22Rv1 (cell line): Measurements from ENCODE around the gene GSC.
"Not testable (repeated sequence)": the region's sequence is repeated elsewhere in the genome, so short reads cannot be mapped to it uniquely, and the experiment has no call there.

Source experiments
- H3K27ac ChIP-seq: fragments of 450-650 bp; 2 replicates; pipeline ENCODE4 v1.5.1; 2017
- ZFX ChIP-seq: fragments of 450-650 bp; IDR thresholded peaks from 2 replicates; pipeline ENCODE4 v1.6.1; 2017; ENCODE audit warnings: antibody characterized with exemption, borderline replicate concordance
- TF ChIP-seq, protein P1 (sequence below): fragments of 450-650 bp; IDR thresholded peaks from 2 replicates; pipeline ENCODE4 v1.5.1; 2017; ENCODE audit warnings: mild to moderate bottlenecking

GSC gene

DNA sequence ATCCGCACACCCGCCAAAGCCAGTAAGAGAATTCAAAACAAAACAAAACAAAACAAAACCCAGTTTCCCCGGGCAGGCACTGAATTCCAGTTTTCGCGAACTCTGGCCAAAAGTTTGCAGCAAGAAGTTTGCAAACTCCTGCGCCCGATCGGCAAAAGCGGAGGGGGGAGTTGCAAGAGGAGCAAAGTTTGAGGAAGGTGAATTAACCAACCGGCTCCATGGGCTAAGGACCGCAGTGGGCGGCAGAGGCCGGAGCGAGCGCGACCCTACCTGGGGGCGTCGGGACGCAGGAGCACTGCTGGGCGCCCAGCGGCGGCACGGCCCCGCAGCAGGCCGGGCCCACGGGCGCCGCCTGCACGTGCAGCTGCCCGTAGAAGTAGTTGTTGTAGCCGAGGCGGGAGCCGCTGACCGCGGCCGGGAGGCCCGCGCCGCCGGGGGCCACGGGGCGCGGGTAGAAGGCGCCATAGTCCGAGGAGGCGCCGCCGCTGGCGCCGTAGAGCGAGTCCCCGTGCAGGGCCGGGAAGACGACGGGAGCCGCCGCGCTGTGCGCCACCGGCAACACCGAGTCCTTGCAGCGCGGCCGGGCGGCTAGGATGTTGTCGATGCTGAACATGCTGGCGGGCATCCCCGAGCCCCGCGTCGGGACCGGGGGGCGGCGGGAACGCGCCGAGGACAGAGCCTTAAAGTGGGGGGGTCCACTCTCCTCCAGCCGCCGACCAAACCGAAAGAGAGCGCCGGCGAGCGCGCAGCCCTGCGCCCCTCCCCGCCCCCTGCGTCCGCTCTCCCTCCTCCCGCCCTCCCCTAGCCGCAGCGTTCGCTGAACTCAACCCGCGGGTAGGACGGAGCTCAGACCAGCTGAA is at the start of gene GSC:
TSS of gene GSC (minus strand) at position 723 of the 860 bp plus-strand sequence. CDS start at position 625, 98 bp downstream.
- no peak within 1 kb of the TSS for H3K27ac ChIP-seq

DNA sequence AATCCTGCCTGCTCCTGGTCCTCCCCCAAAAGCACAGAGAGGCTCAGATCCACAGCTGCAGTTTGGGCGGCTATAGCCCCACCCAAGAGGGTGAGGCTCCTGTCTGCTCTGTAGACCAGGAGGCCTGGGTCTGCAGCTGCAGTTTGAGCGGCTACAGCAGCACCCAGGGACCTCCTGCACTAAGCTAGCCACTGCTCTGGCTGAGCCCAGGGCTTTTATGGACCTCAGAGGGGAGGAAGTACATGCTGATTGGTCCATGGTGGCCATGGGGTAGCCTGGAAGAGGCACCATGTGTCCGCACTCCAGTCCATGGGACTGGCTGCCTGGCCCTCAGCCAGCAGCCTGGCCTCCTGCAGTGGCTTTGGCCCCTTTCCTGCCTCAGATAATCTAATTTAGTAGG is 49.6 kb upstream of the GSC start:
- TF ChIP-seq, protein P1, sequence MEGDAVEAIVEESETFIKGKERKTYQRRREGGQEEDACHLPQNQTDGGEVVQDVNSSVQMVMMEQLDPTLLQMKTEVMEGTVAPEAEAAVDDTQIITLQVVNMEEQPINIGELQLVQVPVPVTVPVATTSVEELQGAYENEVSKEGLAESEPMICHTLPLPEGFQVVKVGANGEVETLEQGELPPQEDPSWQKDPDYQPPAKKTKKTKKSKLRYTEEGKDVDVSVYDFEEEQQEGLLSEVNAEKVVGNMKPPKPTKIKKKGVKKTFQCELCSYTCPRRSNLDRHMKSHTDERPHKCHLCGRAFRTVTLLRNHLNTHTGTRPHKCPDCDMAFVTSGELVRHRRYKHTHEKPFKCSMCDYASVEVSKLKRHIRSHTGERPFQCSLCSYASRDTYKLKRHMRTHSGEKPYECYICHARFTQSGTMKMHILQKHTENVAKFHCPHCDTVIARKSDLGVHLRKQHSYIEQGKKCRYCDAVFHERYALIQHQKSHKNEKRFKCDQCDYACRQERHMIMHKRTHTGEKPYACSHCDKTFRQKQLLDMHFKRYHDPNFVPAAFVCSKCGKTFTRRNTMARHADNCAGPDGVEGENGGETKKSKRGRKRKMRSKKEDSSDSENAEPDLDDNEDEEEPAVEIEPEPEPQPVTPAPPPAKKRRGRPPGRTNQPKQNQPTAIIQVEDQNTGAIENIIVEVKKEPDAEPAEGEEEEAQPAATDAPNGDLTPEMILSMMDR = no peak
- TF ChIP-seq ZFX = no peak
- no peak overlapping the region for H3K27ac ChIP-seq

More for the DNA sequence above, at the start of gene GSC:
- no peak for TF ChIP-seq ZFX
- TF ChIP-seq, protein P1 = 0 out of 2 replicates have a peak, but pooled peaks have one; percentile 5

DNA sequence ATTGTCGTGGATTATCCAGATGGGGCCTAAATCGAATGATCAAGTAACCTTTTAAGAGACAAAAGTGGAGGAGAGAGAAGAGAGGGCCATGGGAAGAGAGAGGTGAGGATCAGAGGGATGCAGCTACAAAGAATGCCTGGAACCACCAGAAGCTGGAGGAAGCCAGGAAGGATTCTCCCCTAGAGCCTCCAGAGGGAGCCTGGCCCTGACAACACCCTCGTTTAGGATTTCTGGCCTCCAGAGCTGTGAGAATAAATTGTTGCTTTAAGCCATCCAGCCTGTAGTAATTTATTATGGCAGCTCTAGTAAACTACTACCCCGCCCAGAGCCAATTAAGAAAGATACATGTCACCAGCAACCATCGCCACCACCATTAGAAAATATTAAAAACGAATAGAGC is 46.2 kb upstream of the GSC start:
- TF ChIP-seq, protein P1 = no peak
- no peak for TF ChIP-seq ZFX
- H3K27ac ChIP-seq = no peak overlapping the region

DNA sequence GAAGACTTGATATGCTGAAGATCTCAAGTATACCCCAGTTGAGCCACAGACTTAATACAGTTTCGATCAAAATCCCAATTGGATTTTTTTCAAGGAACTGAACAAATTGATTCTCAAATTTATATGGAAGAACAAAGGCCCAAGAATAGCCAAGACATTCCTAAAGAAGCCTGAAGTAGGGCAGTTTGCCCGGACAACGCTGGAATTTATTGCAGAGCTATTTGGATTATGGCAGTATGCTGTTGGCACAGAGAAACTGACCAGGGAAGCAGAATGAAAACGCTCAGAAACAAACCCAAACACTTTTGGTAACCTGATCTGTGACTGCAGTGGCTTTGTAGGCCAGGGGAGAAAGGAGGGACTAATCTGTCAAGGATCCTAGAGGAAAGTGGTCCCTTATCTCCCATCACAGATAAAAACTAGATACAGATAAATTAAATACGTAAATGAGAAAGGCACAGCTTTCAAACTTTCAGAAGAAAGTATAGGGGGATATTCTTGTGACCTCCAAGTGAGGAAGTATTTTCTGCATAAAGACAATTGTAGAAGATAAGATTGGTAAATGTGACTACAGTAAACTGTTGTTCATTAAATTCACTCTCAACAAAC is 35.9 kb upstream of the GSC start:
- H3K27ac ChIP-seq = no peak overlapping the region
- no peak for TF ChIP-seq ZFX
- TF ChIP-seq, protein P1 = no peak

DNA sequence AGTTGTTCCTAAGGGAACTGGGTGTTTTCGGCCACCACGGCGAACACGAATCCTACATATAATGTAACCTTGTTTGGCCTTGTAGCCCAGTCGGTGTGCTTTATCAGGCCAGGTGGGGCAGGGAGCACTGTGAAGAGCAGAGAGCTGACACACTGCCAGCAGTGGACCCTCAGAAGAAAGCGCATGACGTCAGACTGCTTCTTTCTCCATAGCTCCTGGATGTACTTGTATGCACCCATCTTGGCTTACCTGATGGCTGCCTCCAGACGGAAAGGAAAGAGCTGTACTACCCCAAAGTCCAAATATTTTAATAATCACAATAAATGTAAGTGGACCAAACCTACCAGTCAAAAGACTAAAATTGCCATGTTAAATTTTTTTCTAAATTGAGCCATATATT is 31.3 kb upstream of the GSC start:
- TF ChIP-seq, protein P1 = no peak
- no peak for TF ChIP-seq ZFX
- no peak overlapping the region for H3K27ac ChIP-seq

DNA sequence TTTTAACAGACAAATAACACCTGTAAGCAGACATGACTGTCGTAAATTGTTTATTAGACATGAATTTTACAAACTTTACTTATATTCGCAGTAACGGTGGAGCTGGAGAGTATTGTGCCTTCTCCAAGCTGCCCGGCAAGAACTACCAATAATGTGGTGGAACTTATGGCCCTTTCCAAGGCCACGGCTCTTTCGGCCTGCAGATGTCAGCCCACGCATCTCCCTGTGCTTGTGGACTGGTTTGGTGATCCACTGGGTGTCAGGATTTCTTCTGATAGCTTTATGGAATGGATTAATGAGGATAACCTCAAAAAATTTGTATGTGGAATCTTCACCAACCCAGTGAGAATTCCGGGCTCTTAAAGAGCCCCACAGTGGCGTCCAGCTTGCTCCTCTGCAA is 30.9 kb upstream of the GSC start:
- not testable (repeated sequence) for H3K27ac ChIP-seq

DNA sequence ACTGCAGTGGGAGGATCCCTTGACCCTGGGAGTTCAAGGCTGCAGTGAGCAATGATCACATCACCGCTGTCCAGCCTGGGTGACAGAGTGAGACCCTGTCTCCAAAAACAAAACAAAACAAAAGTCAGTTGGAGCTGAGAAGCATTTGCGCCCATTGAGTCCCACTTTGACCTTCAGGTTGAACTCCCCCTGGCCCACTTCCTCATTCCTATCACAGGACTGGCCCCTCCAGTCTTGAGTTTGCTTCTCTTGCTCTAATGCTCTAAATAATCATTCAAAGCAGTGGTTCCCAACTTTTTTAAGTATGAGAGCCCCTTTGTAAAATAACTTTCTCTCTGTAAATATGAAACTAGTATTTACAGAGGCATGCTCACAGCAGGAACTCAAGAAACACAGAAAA is 28.0 kb upstream of the GSC start:
- TF ChIP-seq, protein P1 = no peak
- TF ChIP-seq ZFX = no peak
- no peak overlapping the region for H3K27ac ChIP-seq
